SK-N-SH (cell line): ENCODE results near the gene SCARB1. TPM values are rescaled to one million over a fixed set of nuclear protein-coding genes. Genes with fewer than 3 reads are reported as not detected.

ENCODE experiments used
- CTCF ChIA-PET: fragments of 300-600, 350-600 bp; formaldehyde crosslinking; extraction: SDS; loops from one replicate; lab custom pipeline; 2021; lab: Yijun Ruan, JAX
- POLR2A ChIA-PET: fragments of 350-600 bp; sonication (Branson Sonifier 250); formaldehyde crosslinking; extraction: SDS; loops from one replicate; lab custom pipeline; 2020; ENCODE audit warnings: antibody characterized with exemption, inconsistent platforms; lab: Yijun Ruan, JAX
- DNase-seq: peaks from one replicate; pipeline ENCODE4 v3.0.0; 2012
- H2AFZ ChIP-seq: fragments of 200-600 bp; sonication (generic); 2 replicates; pipeline ENCODE4 v1.8.1; 2016; ENCODE audit warnings: antibody characterized with exemption, mild to moderate bottlenecking, low read depth
- H3F3A ChIP-seq: fragments of 200-600 bp; sonication (generic); replicated peaks from 2 replicates; pipeline ENCODE3; 2016; ENCODE audit warnings: antibody characterized with exemption, mild to moderate bottlenecking; ENCODE audit not compliant: insufficient read depth
- H3K27ac ChIP-seq, 2 experiments: fragments of 200-500 bp in 1 of 2; fragments of 200-600 bp in 1 of 2; sonication (Bioruptor generic) in 1 of 2; sonication (generic), shearing (Covaris generic) in 1 of 2; 2 replicates each; pipeline versions ENCODE4 v1.5.1 to v1.6.1; 2014 to 2016; ENCODE audit warnings: low read depth in 2 of 2, inconsistent platforms in 1 of 2, low read length in 1 of 2, mild to moderate bottlenecking in 1 of 2, mixed read lengths in 1 of 2
- H3K27me3 ChIP-seq: fragments of 200-600 bp; sonication (generic), shearing (Covaris generic); 2 replicates; pipeline ENCODE4 v1.6.1; 2016; ENCODE audit warnings: mixed run types; ENCODE audit not compliant: insufficient read depth
- H3K36me3 ChIP-seq, 2 experiments: fragments of 200-500 bp in 1 of 2; fragments of 200-600 bp in 1 of 2; sonication (Bioruptor generic) in 1 of 2; sonication (generic) in 1 of 2; replicated peaks in 1 of 2; 2 replicates each; pipeline versions ENCODE3 to v1.5.1; 2014 to 2016; ENCODE audit warnings: low read length in 1 of 2, mild to moderate bottlenecking in 1 of 2; ENCODE audit not compliant: insufficient read depth in 2 of 2, control insufficient read depth in 1 of 2
- H3K4me1 ChIP-seq, 2 experiments: fragments of 200-500 bp in 1 of 2; fragments of 200-600 bp in 1 of 2; sonication (Bioruptor generic) in 1 of 2; sonication (generic), shearing (Covaris generic) in 1 of 2; 2 replicates each; pipeline versions ENCODE4 v1.5.1 to v1.6.1; 2014 to 2016; ENCODE audit warnings: low read depth in 1 of 2, low read length in 1 of 2, mixed run types in 1 of 2; ENCODE audit not compliant: insufficient read depth in 2 of 2, control insufficient read depth in 1 of 2
- H3K4me2 ChIP-seq: fragments of 200-600 bp; sonication (generic), shearing (Covaris generic); 2 replicates; pipeline ENCODE4 v1.6.1; 2017; ENCODE audit warnings: mixed run types
- H3K4me3 ChIP-seq, 2 experiments: fragments of 200-500 bp in 1 of 2; fragments of 200-600 bp in 1 of 2; sonication (Bioruptor generic) in 1 of 2; sonication (generic), shearing (Covaris generic) in 1 of 2; 2 replicates each; pipeline versions ENCODE4 v1.5.1 to v1.8.1; 2014 to 2016; ENCODE audit warnings: low read depth in 2 of 2, inconsistent platforms in 1 of 2, low read length in 1 of 2, mild to moderate bottlenecking in 1 of 2, mixed read lengths in 1 of 2, moderate library complexity in 1 of 2
- H3K79me2 ChIP-seq: fragments of 200-600 bp; sonication (generic); 2 replicates; pipeline ENCODE4 v1.8.1; 2017; ENCODE audit warnings: mild to moderate bottlenecking; ENCODE audit not compliant: insufficient read depth
- H3K9ac ChIP-seq: fragments of 200-600 bp; sonication (generic); 2 replicates; pipeline ENCODE4 v1.6.1; 2017; ENCODE audit warnings: mixed run types
- H3K9me2 ChIP-seq: fragments of 200-600 bp; sonication (generic); 2 replicates; pipeline ENCODE4 v1.6.1; 2017; ENCODE audit warnings: mixed run types
- H3K9me3 ChIP-seq: fragments of 200-600 bp; sonication (generic); 2 replicates; pipeline ENCODE4 v1.6.1; 2017; ENCODE audit warnings: mixed run types, mild to moderate bottlenecking, moderate library complexity
- H4K20me1 ChIP-seq: fragments of 200-600 bp; sonication (generic); 2 replicates; pipeline ENCODE4 v1.6.1; 2017; ENCODE audit warnings: mild to moderate bottlenecking, mixed run types; ENCODE audit not compliant: insufficient read depth
- CHD2 ChIP-seq: fragments of 150-350 bp; IDR thresholded peaks from 2 replicates; pipeline ENCODE4 v1.6.1; 2018; ENCODE audit warnings: low read length; ENCODE audit not compliant: partially characterized antibody
- EP300 ChIP-seq, 2 experiments: IDR thresholded peaks; 2 replicates each; pipeline versions ENCODE4 v1.4.0 to v1.6.1; 2012; ENCODE audit warnings: borderline replicate concordance in 1 of 2, low read depth in 1 of 2, low read length in 1 of 2
- EZH2phosphoT487 ChIP-seq: fragments of 200-600 bp; sonication (generic); IDR thresholded peaks from 2 replicates; pipeline ENCODE4 v1.6.1; 2017; ENCODE audit warnings: low read depth, mixed run types, mild to moderate bottlenecking, antibody characterized with exemption, moderate library complexity, borderline replicate concordance
- FOSL2 ChIP-seq: IDR thresholded peaks from 2 replicates; pipeline ENCODE4 v1.4.0; 2012; ENCODE audit warnings: low read depth, mild to moderate bottlenecking, moderate library complexity, borderline replicate concordance
- FOXM1 ChIP-seq: IDR thresholded peaks from 2 replicates; pipeline ENCODE4 v1.4.0; 2012; ENCODE audit warnings: low read depth, mild to moderate bottlenecking
- GATA2 ChIP-seq: sonication (generic); formaldehyde crosslinking; IDR thresholded peaks from 2 replicates; pipeline ENCODE4 v1.5.0; 2020; ENCODE audit warnings: mild to moderate bottlenecking, missing genetic modification reagents
- MEF2A ChIP-seq: IDR thresholded peaks from 2 replicates; pipeline ENCODE4 v1.4.0; 2012; ENCODE audit warnings: low read depth, borderline replicate concordance
- NFIC ChIP-seq: IDR thresholded peaks from 2 replicates; pipeline ENCODE4 v1.4.0; 2012; ENCODE audit warnings: borderline replicate concordance
- NRF1 ChIP-seq: IDR thresholded peaks from 2 replicates; pipeline ENCODE4 v1.6.1; 2012; ENCODE audit warnings: low read depth, mild to moderate bottlenecking, low read length
- PBX3 ChIP-seq: IDR thresholded peaks from 2 replicates; pipeline ENCODE4; 2012
- RFX5 ChIP-seq: IDR thresholded peaks from 2 replicates; pipeline ENCODE4 v1.6.1; 2012; ENCODE audit warnings: mild to moderate bottlenecking, improper control_type of control experiment, low read length
- RXRA ChIP-seq: IDR thresholded peaks from 2 replicates; pipeline ENCODE4 v1.4.0; 2012; ENCODE audit warnings: low read depth, mild to moderate bottlenecking, borderline replicate concordance
- SIN3A ChIP-seq: IDR thresholded peaks from 2 replicates; pipeline ENCODE4 v1.6.1; 2012; ENCODE audit warnings: low read depth, mild to moderate bottlenecking, low read length, moderate library complexity, borderline replicate concordance
- SMC3 ChIP-seq: IDR thresholded peaks from 2 replicates; pipeline ENCODE4 v1.6.1; 2012; ENCODE audit warnings: low read depth, low read length, improper control_type of control experiment
- TCF12 ChIP-seq: IDR thresholded peaks from 2 replicates; pipeline ENCODE4 v1.4.0; 2012
- WGBS: methylation state at CpG from one replicate; pipeline ENCODE4 v1.1.6; 2017; ENCODE audit warnings: low lambda C conversion rate; 5-methylcytosine and 5-hydroxymethylcytosine counted together
- polyA plus RNA-seq, 3 experiments: library from polyadenylated mRNA; depleted of rRNA; stranded (reverse); fragments of >200 nt; gene quantifications; 2 replicates each; pipeline ENCODE4 v1.2.3, GENCODE V29; 2012
- TF ChIP-seq, protein P1 (sequence below): fragments of 150-350 bp; IDR thresholded peaks from 2 replicates; pipeline ENCODE4 v1.6.1; 2017; ENCODE audit warnings: antibody characterized with exemption, low read length, low read depth, borderline replicate concordance

SCARB1 gene
- polyA plus RNA-seq, 1 of the 3 experiments (the other 2 are of a cell fraction): 33.0 TPM

DNA sequence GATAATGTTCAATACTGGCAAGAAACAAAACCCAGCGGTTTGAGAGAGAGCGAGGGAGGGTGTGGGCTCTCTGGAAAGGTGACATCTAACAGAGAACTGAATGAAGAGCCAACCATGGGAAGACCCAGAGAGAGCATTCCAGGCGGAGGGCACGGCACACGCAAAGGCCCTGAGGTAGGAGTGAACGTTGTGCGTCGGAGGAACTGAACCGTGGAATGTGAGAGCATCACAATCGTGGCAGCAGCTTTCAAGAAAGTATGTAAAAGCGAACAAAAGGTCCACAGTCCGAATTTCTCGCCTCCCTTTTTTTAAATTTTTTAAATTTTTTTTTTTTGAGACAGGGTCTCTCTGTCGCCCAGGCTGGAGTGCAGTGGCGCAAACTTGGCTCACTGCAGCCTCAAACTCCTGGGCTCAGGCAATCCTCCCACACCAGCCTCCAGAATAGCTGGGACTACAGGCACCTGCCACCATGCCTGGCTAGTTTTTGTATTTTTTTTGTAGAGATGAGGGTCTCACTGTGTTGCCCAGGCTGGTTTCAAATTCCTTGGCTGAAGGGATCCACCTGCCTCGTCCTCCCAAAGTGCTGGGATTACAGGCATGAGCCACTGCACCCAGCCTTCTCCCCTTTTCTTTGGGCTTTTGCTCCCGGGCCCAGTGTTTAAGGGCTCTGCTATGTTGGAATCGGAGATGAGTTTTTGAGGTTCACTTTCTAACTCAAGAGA, 15.3 kb upstream of the SCARB1 start (continued):
- TF ChIP-seq PBX3 (no peak), NFIC (no peak), CHD2 (no peak), NRF1 (no peak), FOXM1 (no peak), RFX5 (no peak), SMC3 (no peak)
- TF ChIP-seq, protein P1, sequence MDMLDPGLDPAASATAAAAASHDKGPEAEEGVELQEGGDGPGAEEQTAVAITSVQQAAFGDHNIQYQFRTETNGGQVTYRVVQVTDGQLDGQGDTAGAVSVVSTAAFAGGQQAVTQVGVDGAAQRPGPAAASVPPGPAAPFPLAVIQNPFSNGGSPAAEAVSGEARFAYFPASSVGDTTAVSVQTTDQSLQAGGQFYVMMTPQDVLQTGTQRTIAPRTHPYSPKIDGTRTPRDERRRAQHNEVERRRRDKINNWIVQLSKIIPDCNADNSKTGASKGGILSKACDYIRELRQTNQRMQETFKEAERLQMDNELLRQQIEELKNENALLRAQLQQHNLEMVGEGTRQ: no peak

DNA sequence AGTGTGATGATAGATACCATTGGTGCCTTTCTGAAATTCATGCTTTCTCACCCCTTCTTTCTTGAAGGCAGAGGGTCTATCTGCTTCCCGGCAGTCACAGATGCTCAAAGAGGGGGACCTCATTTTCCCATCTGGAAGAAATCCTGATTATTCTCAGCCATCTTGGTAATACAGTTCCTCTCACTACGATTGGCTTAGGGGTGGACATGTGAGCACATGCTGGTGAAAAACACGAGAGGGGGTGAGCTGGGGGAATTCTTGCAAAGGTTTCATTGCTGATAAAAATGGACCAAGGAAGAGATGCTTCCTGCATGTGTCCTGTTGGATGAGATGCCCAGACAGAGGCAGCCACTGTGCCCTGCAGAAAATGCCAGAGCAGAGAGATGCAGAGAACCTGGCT, 13.8 kb upstream of the SCARB1 start:
- H3K79me2 ChIP-seq: no peaks in the 10 kb centered on the region
- H2AFZ ChIP-seq: no peak overlapping the region
- TF ChIP-seq EZH2phosphoT487: no peak
- no peak for TF ChIP-seq GATA2 (CRISPR knock-in tag)
- no peak for TF ChIP-seq MEF2A
- TF ChIP-seq NFIC: no peak
- no peak for TF ChIP-seq SIN3A
- TF ChIP-seq FOSL2: no peak
- TF ChIP-seq CHD2: no peak
- TF ChIP-seq TCF12: no peak
- no peak for TF ChIP-seq EP300 (IDR thresholded peaks at IDR 0.05; ENCODE audit: borderline replicate concordance in 1 of 2, low read depth in 1 of 2, low read length in 1 of 2)
- TF ChIP-seq, protein P1: no peak
- no peak for TF ChIP-seq RXRA
- TF ChIP-seq FOXM1: no peak
- TF ChIP-seq, all 33 proteins: peak for 0
- Histone ChIP-seq H3K27me3 (no peaks in the 10 kb centered on the region), H3K4me3 (no peak overlapping the region), H3F3A (no peaks in the 10 kb centered on the region), H3K27ac (no peak overlapping the region), H4K20me1 (no peaks in the 10 kb centered on the region), H3K9me2 (no peaks in the 10 kb centered on the region), H3K4me1 (no peaks in the 10 kb centered on the region), H3K9ac (no peak overlapping the region), H3K4me2 (no peak overlapping the region), H3K9me3 (no peaks in the 10 kb centered on the region), H3K36me3 (no peaks in the 10 kb centered on the region)
- WGBS: 65% methylated on average over 3 of the region's 3 CpGs
- no peak for DNase-seq
- ChIA-PET POLR2A (no interaction called here), CTCF (interaction anchor here (5.1 kb wide), 1 partner anchor 28 kb away, joined by 19 read pairs; no protein-coding TSS in a partner anchor)
